ENCODE results near the gene HPS1.

DNA sequence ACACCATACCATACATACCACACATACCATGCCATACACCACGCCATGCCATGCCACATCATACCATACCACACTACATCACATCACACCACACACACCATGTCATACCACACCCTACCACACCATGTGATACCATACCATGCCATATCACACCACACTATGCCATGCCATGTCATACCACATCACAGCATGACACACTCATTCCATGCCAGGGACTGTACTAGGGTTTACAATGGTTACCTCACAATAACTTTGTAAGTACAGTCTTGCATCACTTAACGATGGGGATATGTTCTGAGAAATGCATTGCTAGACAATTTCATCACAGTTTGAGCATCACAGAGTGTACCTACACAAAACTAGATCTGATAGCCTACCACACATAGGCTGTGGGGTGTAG lies 46.3 kb downstream of the HPS1 start:
- TF ChIP-seq, protein P1, sequence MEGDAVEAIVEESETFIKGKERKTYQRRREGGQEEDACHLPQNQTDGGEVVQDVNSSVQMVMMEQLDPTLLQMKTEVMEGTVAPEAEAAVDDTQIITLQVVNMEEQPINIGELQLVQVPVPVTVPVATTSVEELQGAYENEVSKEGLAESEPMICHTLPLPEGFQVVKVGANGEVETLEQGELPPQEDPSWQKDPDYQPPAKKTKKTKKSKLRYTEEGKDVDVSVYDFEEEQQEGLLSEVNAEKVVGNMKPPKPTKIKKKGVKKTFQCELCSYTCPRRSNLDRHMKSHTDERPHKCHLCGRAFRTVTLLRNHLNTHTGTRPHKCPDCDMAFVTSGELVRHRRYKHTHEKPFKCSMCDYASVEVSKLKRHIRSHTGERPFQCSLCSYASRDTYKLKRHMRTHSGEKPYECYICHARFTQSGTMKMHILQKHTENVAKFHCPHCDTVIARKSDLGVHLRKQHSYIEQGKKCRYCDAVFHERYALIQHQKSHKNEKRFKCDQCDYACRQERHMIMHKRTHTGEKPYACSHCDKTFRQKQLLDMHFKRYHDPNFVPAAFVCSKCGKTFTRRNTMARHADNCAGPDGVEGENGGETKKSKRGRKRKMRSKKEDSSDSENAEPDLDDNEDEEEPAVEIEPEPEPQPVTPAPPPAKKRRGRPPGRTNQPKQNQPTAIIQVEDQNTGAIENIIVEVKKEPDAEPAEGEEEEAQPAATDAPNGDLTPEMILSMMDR (IDR thresholded peaks at IDR 0.05; ENCODE audit: poor library complexity), result no peak
- TF ChIP-seq EZH2phosphoT487 (IDR thresholded peaks at IDR 0.05; ENCODE audit: low read depth, severe bottlenecking, unreplicated experiment) (no peak), EZH2 (IDR thresholded peaks at IDR 0.05; ENCODE audit: borderline replicate concordance) (no peak)

All from hepatocyte (in vitro differentiated cells).